Fibroblast of lung (primary cell): ENCODE results near the gene TCERG1L.

Experiments used
- CTCF ChIP-seq, 2 donors: IDR thresholded peaks in 1 of 2; conservative IDR thresholded peaks in 1 of 2; 1 replicate in 1 of 2; 2 replicates in 1 of 2; pipeline ENCODE4 v1.5.1; 2011 to 2012; ENCODE audit warnings: low read length in 2 of 2, control low read depth in 1 of 2, inconsistent platforms in 1 of 2, low read depth in 1 of 2, mild to moderate bottlenecking in 1 of 2
- EZH2 ChIP-seq: IDR thresholded peaks from 2 replicates; pipeline ENCODE4 v1.5.1; 2012; ENCODE audit warnings: low read length, control low read depth, mild to moderate bottlenecking; ENCODE audit errors: missing control alignments

GRCh38 chr10:131179361-131179760 is 132.2 kb downstream of the TCERG1L start:
- TF ChIP-seq CTCF (conservative IDR thresholded peaks at IDR 0.05 in 1 of 2, IDR thresholded peaks at IDR 0.05 in 1 of 2; ENCODE audit: low read depth in 1 of 2, low read length in 2 of 2) (no peak), EZH2 (no peak)
